K562 (cell line): ENCODE measurements around the gene SHFL. TPM values are rescaled to one million over a fixed set of nuclear protein-coding genes. Genes with fewer than 3 reads are reported as not detected.
A peak's percentile ranks its signal among the peaks of the same experiment; 100 is the strongest.

Experiments used
- ATF1 ChIP-seq, 2 experiments: fragments of 450-650 bp in 1 of 2; IDR thresholded peaks; 2 replicates each; pipeline ENCODE4 v1.6.1; 2016; ENCODE audit warnings: missing compliant biosample characterization in 1 of 2, missing genetic modification characterization in 1 of 2
- ATF7 ChIP-seq: fragments of 450-650 bp; IDR thresholded peaks from 2 replicates; pipeline ENCODE4 v1.7.1; 2014; ENCODE audit warnings: mild to moderate bottlenecking, moderate library complexity
- CBX3 ChIP-seq, 2 experiments: IDR thresholded peaks; 1 replicate in 1 of 2; 2 replicates in 1 of 2; pipeline ENCODE4 v1.6.1; 2012; ENCODE audit warnings: inconsistent platforms in 2 of 2, low read length in 2 of 2, borderline replicate concordance in 1 of 2, control low read depth in 1 of 2
- ESRRB ChIP-seq: fragments of 250-450 bp; sonication (Bioruptor Pico); IDR thresholded peaks from 2 replicates; pipeline ENCODE4 v1.5.0; 2020; ENCODE audit warnings: mild to moderate bottlenecking, moderate library complexity, borderline replicate concordance
- GABPB1 ChIP-seq: sonication (generic); formaldehyde crosslinking; IDR thresholded peaks from 2 replicates; pipeline ENCODE4 v1.8.0; 2022; ENCODE audit warnings: mild to moderate bottlenecking, missing genetic modification reagents
- HNRNPL ChIP-seq: fragments of 200-400 bp; formaldehyde crosslinking; IDR thresholded peaks from 2 replicates; pipeline ENCODE4 v1.6.1; 2017; ENCODE audit warnings: low read depth, mild to moderate bottlenecking, low read length
- HNRNPLL ChIP-seq: fragments of 200-400 bp; formaldehyde crosslinking; IDR thresholded peaks from 2 replicates; pipeline ENCODE4 v1.6.1; 2017; ENCODE audit warnings: low read length, low read depth, mild to moderate bottlenecking; ENCODE audit not compliant: poor library complexity, severe bottlenecking
- PHF21A ChIP-seq: fragments of 450-650 bp; IDR thresholded peaks from 2 replicates; pipeline ENCODE4 v1.6.1; 2017; ENCODE audit warnings: low read depth, borderline replicate concordance
- REST ChIP-seq, 2 experiments: fragments of 450-650 bp; formaldehyde crosslinking in 1 of 2; IDR thresholded peaks; 2 replicates each; pipeline versions ENCODE4 v1.4.0 to v1.6.1; 2014 to 2020; ENCODE audit warnings: mild to moderate bottlenecking in 2 of 2, borderline replicate concordance in 1 of 2, low read depth in 1 of 2
- TRIM28 ChIP-seq: fragments of 450-650 bp; IDR thresholded peaks from 2 replicates; pipeline ENCODE4 v1.6.1; 2017
- ZKSCAN3 ChIP-seq: fragments of 250-450 bp; sonication (Bioruptor Pico); IDR thresholded peaks from 2 replicates; pipeline ENCODE4 v1.4.0; 2020
- ZNF79 ChIP-seq: fragments of 250-450 bp; sonication (Bioruptor Pico); IDR thresholded peaks from 2 replicates; pipeline ENCODE4 v1.4.0; 2020; ENCODE audit warnings: low read depth, mild to moderate bottlenecking, moderate library complexity
- polyA plus RNA-seq, 8 experiments: library from polyadenylated mRNA; depleted of rRNA in 4 of 8; stranded (reverse) in 5 of 8; unstranded in 3 of 8; fragments of >200 nt; fragmentation: Nextera tagmentation in 2 of 8; fragmentation: Illumina TruSeq in 1 of 8; extraction: Ambion mirVana in 2 of 8; extraction: Trizol in 1 of 8; gene quantifications; 2 replicates each; pipeline versions ENCODE4 v1.2.1 to v1.2.3, GENCODE V29; 2011 to 2014; ENCODE audit warnings: inconsistent platforms in 1 of 8, missing spikeins in 1 of 8
- total RNA-seq, 7 experiments: library from RNA; depleted of rRNA in 6 of 7; stranded (reverse); fragments of >200 nt in 6 of 7; fragmentation: Illumina TruSeq in 2 of 7; extraction: Trizol in 2 of 7; gene quantifications; 2 replicates each; pipeline versions ENCODE4 v1.2.1 to v1.2.3, GENCODE V29; 2011 to 2021; ENCODE audit warnings: low replicate concordance in 1 of 7
- TF ChIP-seq, protein P1 (sequence below), 3 experiments: IDR thresholded peaks in 2 of 3; conservative IDR thresholded peaks in 1 of 3; 2 replicates each; pipeline ENCODE4 v1.5.1; 2011 to 2012; ENCODE audit warnings: low read length in 3 of 3, mild to moderate bottlenecking in 3 of 3, control low read depth in 2 of 3, improper control_type of control experiment in 1 of 3, inconsistent platforms in 1 of 3, low read depth in 1 of 3, mixed read lengths in 1 of 3, moderate library complexity in 1 of 3; ENCODE audit not compliant: insufficient read depth in 2 of 3

The SHFL gene
- total and polyA plus RNA-seq, 9 of the 15 experiments (the other 6 are each of a cell fraction or from before 2014, with no cell fraction given): 1.5 to 25.7 (median 13.0) TPM

- TF ChIP-seq REST (IDR thresholded peaks at IDR 0.05; ENCODE audit: borderline replicate concordance) (no peak), REST (CRISPR knock-in tag; IDR thresholded peaks at IDR 0.05; ENCODE audit: low read depth) (no peak), ATF1 (CRISPR knock-in tag; IDR thresholded peaks at IDR 0.05) (no peak), ATF1 (tag; IDR thresholded peaks at IDR 0.05) (0 out of 2 replicates have a peak, but pooled peaks have one; percentile 20), HNRNPL (no peak), ATF7 (peak; percentile 12; the same call in 1 of the 2 replicates), ZKSCAN3 (no peak), HNRNPLL (no peak), CBX3 (IDR thresholded peaks at IDR 0.05; ENCODE audit: borderline replicate concordance in 1 of 2, low read length in 2 of 2) (no peak), TRIM28 (no peak), ZNF79 (no peak), GABPB1 (CRISPR knock-in tag) (no peak), PHF21A (no peak), ESRRB (CRISPR knock-in tag) (no peak)
- TF ChIP-seq, protein P1, sequence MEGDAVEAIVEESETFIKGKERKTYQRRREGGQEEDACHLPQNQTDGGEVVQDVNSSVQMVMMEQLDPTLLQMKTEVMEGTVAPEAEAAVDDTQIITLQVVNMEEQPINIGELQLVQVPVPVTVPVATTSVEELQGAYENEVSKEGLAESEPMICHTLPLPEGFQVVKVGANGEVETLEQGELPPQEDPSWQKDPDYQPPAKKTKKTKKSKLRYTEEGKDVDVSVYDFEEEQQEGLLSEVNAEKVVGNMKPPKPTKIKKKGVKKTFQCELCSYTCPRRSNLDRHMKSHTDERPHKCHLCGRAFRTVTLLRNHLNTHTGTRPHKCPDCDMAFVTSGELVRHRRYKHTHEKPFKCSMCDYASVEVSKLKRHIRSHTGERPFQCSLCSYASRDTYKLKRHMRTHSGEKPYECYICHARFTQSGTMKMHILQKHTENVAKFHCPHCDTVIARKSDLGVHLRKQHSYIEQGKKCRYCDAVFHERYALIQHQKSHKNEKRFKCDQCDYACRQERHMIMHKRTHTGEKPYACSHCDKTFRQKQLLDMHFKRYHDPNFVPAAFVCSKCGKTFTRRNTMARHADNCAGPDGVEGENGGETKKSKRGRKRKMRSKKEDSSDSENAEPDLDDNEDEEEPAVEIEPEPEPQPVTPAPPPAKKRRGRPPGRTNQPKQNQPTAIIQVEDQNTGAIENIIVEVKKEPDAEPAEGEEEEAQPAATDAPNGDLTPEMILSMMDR (IDR thresholded peaks at IDR 0.05 in 2 of 3, conservative IDR thresholded peaks at IDR 0.05 in 1 of 3; ENCODE audit: insufficient read depth in 2 of 3, low read depth in 1 of 3, low read length in 3 of 3): no peak
These were observed 18.8 kb downstream of the SHFL start (continued) for GRCh38 chr19:10104665-10105508.
